Astrocyte (in vitro differentiated cells and primary cell): Measurements from ENCODE around the gene EHBP1.

Experiments
- CTCF ChIP-seq: IDR thresholded peaks from 2 replicates; pipeline ENCODE4 v1.5.1; 2011; ENCODE audit warnings: low read depth, mild to moderate bottlenecking, inconsistent platforms, low read length, moderate library complexity; ENCODE audit not compliant: insufficient read depth
- EZH2 ChIP-seq: IDR thresholded peaks from 2 replicates; pipeline ENCODE4 v1.6.1; 2012; ENCODE audit warnings: mild to moderate bottlenecking, low read length, inconsistent platforms; ENCODE audit not compliant: insufficient read depth

GRCh38 chr2:62923242-62923641 lies 217.7 kb downstream of the EHBP1 start:
- no peak for TF ChIP-seq CTCF
- no peak for TF ChIP-seq EZH2
